MG63 (cell line): Measurements from ENCODE around the gene RBFOX2. TPM values are rescaled to one million over a fixed set of nuclear protein-coding genes. Genes with fewer than 3 reads are reported as not detected.
A peak's percentile ranks its signal among the peaks of the same experiment; 100 is the strongest.
"Not testable (repeated sequence)": the region's sequence is repeated elsewhere in the genome, so short reads cannot be mapped to it uniquely, and the experiment has no call there.

Experiments used
- DNase-seq: peaks from one replicate; pipeline ENCODE4 v3.0.0-alpha.2; 2020
- H3K27me3 ChIP-seq: fragments of 250-450 bp; sonication (Bioruptor Pico); 2 replicates; pipeline ENCODE4 v1.5.1; 2020; ENCODE audit warnings: mild to moderate bottlenecking, moderate library complexity
- H3K36me3 ChIP-seq: fragments of 250-450 bp; sonication (Bioruptor Pico); 2 replicates; pipeline ENCODE4 v1.5.1; 2020; ENCODE audit warnings: mild to moderate bottlenecking, moderate library complexity
- H3K4me3 ChIP-seq: fragments of 250-450 bp; sonication (Bioruptor Pico); 2 replicates; pipeline ENCODE4 v1.5.1; 2020; ENCODE audit warnings: mild to moderate bottlenecking, moderate library complexity
- H3K9me3 ChIP-seq: fragments of 250-450 bp; sonication (Bioruptor Pico); 2 replicates; pipeline ENCODE4 v1.5.1; 2020; ENCODE audit warnings: mild to moderate bottlenecking, moderate library complexity
- total RNA-seq: library from RNA; depleted of rRNA; stranded (reverse); fragments of >200 nt; shearing (Covaris generic); gene quantifications from 2 replicates; pipeline ENCODE4 v1.2.3, GENCODE V29; 2014; ENCODE audit warnings: low replicate concordance

The RBFOX2 gene
- total RNA-seq, 1 experiment from 2014 or later = 65.6 TPM

GRCh38 chr22:36053242-36054147, 24.9 kb upstream of the RBFOX2 start:
- Histone ChIP-seq H3K4me3 (no peak overlapping the region), H3K9me3 (no peaks in the 10 kb centered on the region), H3K27me3 (no peaks in the 10 kb centered on the region), H3K36me3 (no peaks in the 10 kb centered on the region)
- no peak for DNase-seq

DNA sequence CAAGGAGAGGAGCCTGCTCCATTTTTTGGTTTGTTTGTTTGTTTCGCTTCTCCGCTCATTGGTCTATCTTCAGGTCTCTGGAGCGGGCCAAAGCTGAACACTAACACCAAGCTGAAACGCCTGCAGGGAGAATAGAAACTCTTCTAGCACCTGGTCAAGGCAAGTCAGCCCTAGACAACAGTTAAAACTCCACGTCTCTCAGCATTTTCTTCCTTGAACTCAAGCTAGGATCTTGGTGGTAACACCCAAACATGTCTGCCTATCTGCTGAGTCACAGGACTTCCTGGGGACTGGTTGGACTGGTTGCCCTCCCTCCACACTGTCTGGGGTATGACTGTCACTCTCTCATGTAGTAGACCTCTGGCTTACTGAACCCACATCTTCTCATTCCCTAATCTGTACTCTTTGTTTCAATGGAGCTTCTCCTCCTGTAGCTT, 23.9 kb upstream of the RBFOX2 start:
- DNase-seq = peak; percentile 43
- H3K27me3 ChIP-seq = no peaks in the 10 kb centered on the region
- H3K4me3 ChIP-seq = no peak overlapping the region
- H3K9me3 ChIP-seq = no peaks in the 10 kb centered on the region
- no peaks in the 10 kb centered on the region for H3K36me3 ChIP-seq

GRCh38 chr22:36049678-36049997, 21.0 kb upstream of the RBFOX2 start:
- H3K27me3 ChIP-seq = no peaks in the 10 kb centered on the region
- no peak for DNase-seq
- no peaks in the 10 kb centered on the region for H3K9me3 ChIP-seq
- no peak overlapping the region for H3K4me3 ChIP-seq
- no peaks in the 10 kb centered on the region for H3K36me3 ChIP-seq

DNA sequence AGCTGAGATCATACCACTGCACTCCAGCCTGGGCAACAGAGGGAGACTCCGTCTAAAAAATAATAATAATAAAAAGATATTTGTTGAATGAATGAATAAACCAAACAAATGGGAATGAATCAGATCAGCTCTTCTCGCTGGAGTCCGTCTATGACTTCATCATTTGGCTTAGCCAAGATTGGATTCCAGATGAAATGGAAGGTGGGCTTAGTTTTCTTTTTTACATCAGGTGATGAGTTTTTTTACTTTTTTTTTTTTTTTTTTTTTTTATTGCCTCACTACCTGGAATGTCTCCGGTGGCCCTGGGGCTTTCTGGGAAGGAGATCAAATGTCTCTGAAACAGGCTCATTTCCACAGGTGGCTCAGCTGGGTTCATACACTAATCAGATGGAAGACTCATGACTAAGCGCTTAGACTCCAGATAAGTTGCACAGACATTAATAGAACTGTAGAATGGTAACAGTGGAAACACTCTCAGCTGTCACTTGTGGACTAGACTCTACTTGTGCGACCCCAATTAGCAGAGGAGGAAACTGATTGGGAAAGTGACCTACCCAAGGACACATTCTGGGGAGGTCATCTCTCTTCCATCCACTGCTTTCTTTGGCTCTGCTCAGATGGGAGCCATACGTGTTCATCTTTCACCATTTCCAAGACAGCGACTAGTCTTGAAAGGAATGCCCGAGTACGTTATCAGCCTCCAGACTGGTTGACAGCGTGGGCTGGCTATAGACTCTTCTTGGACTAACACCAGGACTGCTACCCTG, 20.5 kb upstream of the RBFOX2 start:
- no peaks in the 10 kb centered on the region for H3K9me3 ChIP-seq
- H3K4me3 ChIP-seq = no peak overlapping the region
- H3K36me3 ChIP-seq = no peaks in the 10 kb centered on the region
- peak; percentile 79 for DNase-seq
- H3K27me3 ChIP-seq = no peaks in the 10 kb centered on the region

- not testable (repeated sequence) for H3K27me3 ChIP-seq, H3K36me3 ChIP-seq, DNase-seq, H3K9me3 ChIP-seq, H3K4me3 ChIP-seq
Measured at GRCh38 chr22:36044517-36044916, 15.9 kb upstream of the RBFOX2 start.

GRCh38 chr22:36042240-36042639, 13.6 kb upstream of the RBFOX2 start:
- H3K9me3 ChIP-seq = no peaks in the 10 kb centered on the region
- no peaks in the 10 kb centered on the region for H3K27me3 ChIP-seq
- H3K4me3 ChIP-seq = no peak overlapping the region
- no peaks in the 10 kb centered on the region for H3K36me3 ChIP-seq
- DNase-seq = no peak

- Histone ChIP-seq H3K27me3 (no peaks in the 10 kb centered on the region), H3K36me3 (no peaks in the 10 kb centered on the region), H3K4me3 (no peak overlapping the region), H3K9me3 (no peaks in the 10 kb centered on the region)
- DNase-seq = no peak
Measured at GRCh38 chr22:36039125-36039524, 10.5 kb upstream of the RBFOX2 start.

- Histone ChIP-seq H3K9me3 (no peaks in the 10 kb centered on the region), H3K36me3 (no peaks in the 10 kb centered on the region), H3K4me3 (no peak overlapping the region), H3K27me3 (no peaks in the 10 kb centered on the region)
- DNase-seq = no peak
Measured at GRCh38 chr22:36037102-36037758, 8.6 kb upstream of the RBFOX2 start.

- H3K27me3 ChIP-seq = no peaks in the 10 kb centered on the region
- DNase-seq = no peak
Measured at GRCh38 chr22:36036167-36036624, 7.6 kb upstream of the RBFOX2 start.

DNA sequence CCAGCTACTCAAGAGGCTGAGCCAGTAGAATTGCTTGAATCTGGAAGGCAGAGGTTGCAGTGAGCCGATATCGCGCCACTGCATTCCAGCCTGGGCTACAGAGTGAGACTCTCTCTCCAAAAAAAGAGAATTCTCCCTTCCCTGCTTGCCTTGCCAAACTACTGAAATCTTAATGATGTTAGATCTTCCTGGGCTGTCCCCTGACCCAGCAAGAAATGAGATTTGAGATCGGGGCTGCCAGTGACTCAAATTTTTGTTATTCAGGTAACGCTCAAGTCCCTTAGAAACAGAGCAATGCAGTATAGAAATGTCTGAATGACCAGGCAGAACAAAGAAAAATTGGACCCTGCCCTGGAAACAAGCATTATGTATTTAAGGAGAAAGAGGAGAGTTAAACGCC, 4.0 kb upstream of the RBFOX2 start:
- no peak for DNase-seq
- Histone ChIP-seq H3K36me3 (no peaks in the 10 kb centered on the region), H3K27me3 (no peaks in the 10 kb centered on the region), H3K9me3 (no peaks in the 10 kb centered on the region), H3K4me3 (no peak overlapping the region)

More at GRCh38 chr22:36036167-36036624, 7.6 kb upstream of the RBFOX2 start:
- H3K4me3 ChIP-seq = no peak overlapping the region
- no peaks in the 10 kb centered on the region for H3K36me3 ChIP-seq
- no peaks in the 10 kb centered on the region for H3K9me3 ChIP-seq

- no peak for DNase-seq
- no peaks in the 10 kb centered on the region for H3K9me3 ChIP-seq
- peaks cover 16% of the 10 kb centered on the region for H3K36me3 ChIP-seq
- peak overlapping the region; percentile 57 for H3K4me3 ChIP-seq
- H3K27me3 ChIP-seq = no peaks in the 10 kb centered on the region
Measured at GRCh38 chr22:36029406-36029755, 757 bp upstream of the RBFOX2 start.

- peaks cover 22% of the 10 kb centered on the region for H3K36me3 ChIP-seq
- H3K9me3 ChIP-seq = no peaks in the 10 kb centered on the region
- no peak for DNase-seq
- H3K27me3 ChIP-seq = no peaks in the 10 kb centered on the region
- H3K4me3 ChIP-seq = peak overlapping the region; percentile 68
Measured at GRCh38 chr22:36027935-36028645, 534 bp downstream of the RBFOX2 start.

DNA sequence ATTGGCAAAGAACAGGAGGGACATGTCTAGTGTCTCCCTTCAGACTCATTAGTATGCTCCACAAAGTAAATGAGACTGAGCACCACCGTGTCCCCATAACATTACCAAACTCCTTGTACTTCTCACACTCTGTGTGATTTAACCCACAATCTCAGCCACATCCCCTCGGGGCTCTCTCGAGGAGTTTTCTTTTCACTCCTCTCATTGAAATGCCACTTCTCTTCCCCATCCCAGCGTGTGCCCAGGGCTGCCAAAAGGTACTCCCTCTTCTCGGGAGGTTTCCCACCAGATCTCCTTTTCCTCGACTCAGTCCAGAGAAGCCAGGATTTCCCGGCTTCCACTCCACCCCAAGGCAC, 1.1 kb downstream of the RBFOX2 start:
- Histone ChIP-seq H3K36me3 (peaks cover 25% of the 10 kb centered on the region), H3K4me3 (peak overlapping the region; percentile 68), H3K27me3 (no peaks in the 10 kb centered on the region), H3K9me3 (no peaks in the 10 kb centered on the region)
- no peak for DNase-seq

DNA sequence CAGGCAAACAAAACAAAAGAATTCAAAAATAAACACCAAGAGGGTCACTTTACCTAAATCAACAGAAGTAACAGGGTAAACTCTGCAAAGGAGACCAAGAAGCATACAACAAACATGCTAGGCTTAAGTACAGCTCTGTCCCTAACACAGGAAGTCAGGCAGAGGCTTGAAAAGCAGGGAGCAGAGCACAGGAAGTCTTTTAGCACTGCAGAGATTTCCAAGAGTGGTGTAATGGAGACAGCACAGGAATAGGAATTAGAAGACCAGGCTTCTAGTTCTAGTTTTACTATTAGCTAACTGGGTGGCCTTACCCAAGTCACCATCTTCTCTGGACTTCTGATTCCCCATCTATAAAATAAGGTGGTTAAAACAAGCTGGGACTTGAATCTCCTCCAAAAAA, 1.9 kb downstream of the RBFOX2 start:
- H3K27me3 ChIP-seq = no peaks in the 10 kb centered on the region
- H3K9me3 ChIP-seq = no peaks in the 10 kb centered on the region
- H3K4me3 ChIP-seq = peak overlapping the region; percentile 68
- H3K36me3 ChIP-seq = peaks cover 31% of the 10 kb centered on the region
- peak; percentile 19 for DNase-seq

GRCh38 chr22:36022697-36023096, 5.9 kb downstream of the RBFOX2 start:
- H3K9me3 ChIP-seq = peaks cover 5% of the 10 kb centered on the region; the same call in 1 of the 2 replicates
- H3K36me3 ChIP-seq = peaks cover 42% of the 10 kb centered on the region
- no peak overlapping the region for H3K4me3 ChIP-seq
- H3K27me3 ChIP-seq = no peaks in the 10 kb centered on the region
- no peak for DNase-seq

DNA sequence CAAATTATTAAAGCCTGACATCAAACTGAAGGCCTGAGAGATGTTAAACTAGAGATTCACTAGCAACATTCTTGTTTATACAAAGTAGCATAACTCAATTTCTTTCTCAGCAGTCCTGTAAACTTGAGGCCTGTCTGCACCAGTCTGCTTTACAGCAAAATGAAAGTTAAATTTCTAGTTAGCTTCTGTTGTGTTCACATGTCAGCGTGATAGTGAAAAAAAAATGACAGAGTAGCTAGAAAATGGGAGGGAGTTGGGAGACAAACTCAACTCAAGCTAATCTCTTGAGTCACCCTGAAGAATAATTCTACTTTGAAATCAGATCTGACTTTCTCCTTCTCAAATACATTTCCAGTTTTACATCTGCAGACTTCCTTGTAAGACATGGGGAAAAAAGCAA, 6.5 kb downstream of the RBFOX2 start:
- peaks cover 42% of the 10 kb centered on the region for H3K36me3 ChIP-seq
- H3K9me3 ChIP-seq = peaks cover 5% of the 10 kb centered on the region; the same call in 1 of the 2 replicates
- DNase-seq = no peak
- no peaks in the 10 kb centered on the region for H3K27me3 ChIP-seq
- no peak overlapping the region for H3K4me3 ChIP-seq
